HepG2 (cell line): ENCODE data around the gene LIPH. TPM values are rescaled to one million over a fixed set of nuclear protein-coding genes. Genes with fewer than 3 reads are reported as not detected.
A peak's percentile ranks its signal among the peaks of the same experiment; 100 is the strongest.

ENCODE experiments used
- CENPBD1 ChIP-seq: sonication (generic); formaldehyde crosslinking; IDR thresholded peaks from 2 replicates; pipeline ENCODE4 v1.8.0; 2022; ENCODE audit warnings: missing genetic modification reagents, low read depth, mild to moderate bottlenecking, borderline replicate concordance
- HIVEP1 ChIP-seq: sonication (generic); formaldehyde crosslinking; IDR thresholded peaks from 2 replicates; pipeline ENCODE4 v1.4.0; 2020; ENCODE audit warnings: mild to moderate bottlenecking, missing genetic modification reagents
- KLF15 ChIP-seq: sonication (generic); formaldehyde crosslinking; IDR thresholded peaks from 2 replicates; pipeline ENCODE4 v1.8.1; 2023; ENCODE audit warnings: borderline replicate concordance, mild to moderate bottlenecking, inconsistent platforms, missing genetic modification reagents, mixed read lengths
- PRDM4 ChIP-seq: sonication (generic); formaldehyde crosslinking; IDR thresholded peaks from 2 replicates; pipeline ENCODE4 v1.9.0; 2021; ENCODE audit warnings: missing genetic modification reagents, borderline replicate concordance
- XBP1 ChIP-seq: sonication (generic); formaldehyde crosslinking; IDR thresholded peaks from 2 replicates; pipeline ENCODE4 v1.5.0; 2020; ENCODE audit warnings: missing genetic modification reagents
- ZNF142 ChIP-seq: sonication (generic); formaldehyde crosslinking; IDR thresholded peaks from 2 replicates; pipeline ENCODE4 v1.4.0; 2020; ENCODE audit warnings: missing genetic modification reagents
- ZNF264 ChIP-seq: sonication (generic); formaldehyde crosslinking; IDR thresholded peaks from 2 replicates; pipeline ENCODE4 v1.4.0; 2020; ENCODE audit warnings: missing genetic modification reagents
- ZSCAN25 ChIP-seq: sonication (generic); formaldehyde crosslinking; IDR thresholded peaks from 2 replicates; pipeline ENCODE4 v1.8.0; 2022; ENCODE audit warnings: mild to moderate bottlenecking, missing genetic modification reagents
- polyA plus RNA-seq, 8 experiments: library from polyadenylated mRNA; depleted of rRNA in 3 of 8; stranded (reverse) in 7 of 8; unstranded in 1 of 8; fragments of >200 nt; fragmentation: Illumina TruSeq in 4 of 8; extraction: Trizol in 4 of 8; gene quantifications; 2 replicates each; pipeline versions ENCODE4 v1.2.1 to v1.2.3, GENCODE V29; 2011 to 2016; ENCODE audit warnings: low read depth in 4 of 8, missing spikeins in 1 of 8, mixed read lengths in 1 of 8; ENCODE audit not compliant: insufficient read depth in 1 of 8
- total RNA-seq, 5 experiments: library from RNA; depleted of rRNA; stranded (reverse); fragments of >200 nt; fragmentation: Illumina TruSeq; extraction: Trizol; gene quantifications; 2 replicates each; pipeline ENCODE4 v1.2.3, GENCODE V29; 2016; ENCODE audit warnings: low read depth in 1 of 5

Gene LIPH
- total and polyA plus RNA-seq, 2 of the 13 experiments (the other 11 are each of a cell fraction or from before 2014, with no cell fraction given): 0.09 to 0.34 TPM

GRCh38 chr3:185498503-185499396, 53.6 kb downstream of the LIPH start, which contains the start of gene TMEM41A (continued):
- TF ChIP-seq PRDM4 (CRISPR knock-in tag): no peak
- TF ChIP-seq ZSCAN25 (CRISPR knock-in tag): peak; percentile 71; the same call in 1 of the 2 replicates
- peak; percentile 51; the same call in 1 of the 2 replicates for TF ChIP-seq HIVEP1
- no peak; the same call in 1 of the 2 replicates for TF ChIP-seq CENPBD1 (CRISPR knock-in tag)
- TF ChIP-seq ZNF142 (CRISPR knock-in tag): peak; percentile 79
- no peak for TF ChIP-seq XBP1
- no peak for TF ChIP-seq ZNF264
- TF ChIP-seq KLF15 (CRISPR knock-in tag): no peak
